ENCODE data around the gene MSRB1.

MSRB1 gene

GRCh38 chr16:1980030-1980769, 37.2 kb upstream of the MSRB1 start:
- peaks cover 51% of the 10 kb centered on the region for H3K27me3 Mint-ChIP-seq (ENCODE audit: low read depth)
- H3K27ac Mint-ChIP-seq = no peak overlapping the region
- peaks cover 3% of the 10 kb centered on the region for H3K36me3 Mint-ChIP-seq (ENCODE audit: low read depth)
- peak overlapping the region in 1 of 3 experiments; percentile 20 for H3K4me3 Mint-ChIP-seq
- no peak for TF ChIP-seq CTCF (IDR thresholded peaks at IDR 0.05; ENCODE audit: unreplicated experiment in 3 of 3)
- peaks cover 25% of the 10 kb centered on the region for H3K4me1 Mint-ChIP-seq
- H3K9me3 Mint-ChIP-seq = no peaks in the 10 kb centered on the region

GRCh38 chr16:1979271-1980029, 36.5 kb upstream of the MSRB1 start:
- Mint-ChIP-seq H3K27me3 (ENCODE audit: low read depth) (peaks cover 51% of the 10 kb centered on the region), H3K4me3 (no peak overlapping the region), H3K36me3 (ENCODE audit: low read depth) (peaks cover 3% of the 10 kb centered on the region), H3K9me3 (no peaks in the 10 kb centered on the region), H3K4me1 (peaks cover 18% of the 10 kb centered on the region), H3K27ac (no peak overlapping the region)
- no peak for TF ChIP-seq CTCF (IDR thresholded peaks at IDR 0.05; ENCODE audit: unreplicated experiment in 3 of 3)

- no peaks in the 10 kb centered on the region for H3K9me3 Mint-ChIP-seq
- peaks cover 18% of the 10 kb centered on the region for H3K4me1 Mint-ChIP-seq
- TF ChIP-seq CTCF (IDR thresholded peaks at IDR 0.05; ENCODE audit: unreplicated experiment in 3 of 3) = no peak
- peaks cover 3% of the 10 kb centered on the region for H3K36me3 Mint-ChIP-seq (ENCODE audit: low read depth)
- H3K4me3 Mint-ChIP-seq = no peak overlapping the region
- H3K27me3 Mint-ChIP-seq (ENCODE audit: low read depth) = peaks cover 51% of the 10 kb centered on the region
- H3K27ac Mint-ChIP-seq = no peak overlapping the region
Measured at GRCh38 chr16:1978476-1979120, 35.6 kb upstream of the MSRB1 start.

- Mint-ChIP-seq H3K9me3 (no peaks in the 10 kb centered on the region), H3K4me3 (no peak overlapping the region), H3K4me1 (peaks cover 16% of the 10 kb centered on the region), H3K27me3 (ENCODE audit: low read depth) (peaks cover 45% of the 10 kb centered on the region), H3K27ac (no peak overlapping the region), H3K36me3 (ENCODE audit: low read depth) (peaks cover 3% of the 10 kb centered on the region)
- no peak for TF ChIP-seq CTCF (IDR thresholded peaks at IDR 0.05; ENCODE audit: unreplicated experiment in 3 of 3)
Measured at GRCh38 chr16:1977875-1978268, 34.9 kb upstream of the MSRB1 start.

GRCh38 chr16:1976951-1977874, 34.2 kb upstream of the MSRB1 start:
- Mint-ChIP-seq H3K27me3 (ENCODE audit: low read depth) (peaks cover 39% of the 10 kb centered on the region), H3K4me1 (peaks cover 14% of the 10 kb centered on the region), H3K4me3 (no peak overlapping the region), H3K9me3 (no peaks in the 10 kb centered on the region), H3K36me3 (ENCODE audit: low read depth) (peaks cover 3% of the 10 kb centered on the region), H3K27ac (no peak overlapping the region)
- no peak for TF ChIP-seq CTCF (IDR thresholded peaks at IDR 0.05; ENCODE audit: unreplicated experiment in 3 of 3)

Data from nephron (organoid).